AG09309 (cell line): ENCODE data around the gene RFC4.
A peak's percentile ranks its signal among the peaks of the same experiment; 100 is the strongest.

Experiments used
- DNase-seq: peaks from one replicate; pipeline ENCODE4 v3.0.0-alpha.2; 2010; ENCODE audit warnings: low read depth
- H3K4me3 ChIP-seq: 2 replicates; pipeline ENCODE4 v1.5.1; 2011; ENCODE audit warnings: mild to moderate bottlenecking, low read depth, low read length, moderate library complexity; ENCODE audit not compliant: control insufficient read depth
- CTCF ChIP-seq: IDR thresholded peaks from 2 replicates; pipeline ENCODE4 v1.5.1; 2011; ENCODE audit warnings: mild to moderate bottlenecking, low read depth, low read length, inconsistent platforms; ENCODE audit not compliant: insufficient read depth, control insufficient read depth; ENCODE audit errors: missing control alignments

RFC4 gene

GRCh38 chr3:186839874-186840641 lies 33.8 kb upstream of the RFC4 start:
- TF ChIP-seq CTCF = no peak
- peak; percentile 94 for DNase-seq
- H3K4me3 ChIP-seq = no peak overlapping the region

- TF ChIP-seq CTCF = no peak
- no peak for DNase-seq
- no peak overlapping the region for H3K4me3 ChIP-seq
Measured at GRCh38 chr3:186832276-186832675, 26.0 kb upstream of the RFC4 start.

- DNase-seq = no peak
- no peak overlapping the region for H3K4me3 ChIP-seq
- TF ChIP-seq CTCF = no peak
Measured at GRCh38 chr3:186831798-186832197, 25.5 kb upstream of the RFC4 start.

- DNase-seq = no peak
- TF ChIP-seq CTCF = no peak
- no peak overlapping the region for H3K4me3 ChIP-seq
Measured at GRCh38 chr3:186828340-186828739, 22.1 kb upstream of the RFC4 start.

- no peak for TF ChIP-seq CTCF
- DNase-seq = peak; percentile 14
Measured at GRCh38 chr3:186826976-186827857, 20.9 kb upstream of the RFC4 start.

GRCh38 chr3:186826410-186826975 lies 20.2 kb upstream of the RFC4 start:
- no peak for TF ChIP-seq CTCF
- peak overlapping the region; percentile 51 for H3K4me3 ChIP-seq
- DNase-seq = no peak

More at GRCh38 chr3:186826976-186827857, 20.9 kb upstream of the RFC4 start:
- H3K4me3 ChIP-seq = peak overlapping the region; percentile 51
